ENCODE data around the gene HNRNPM.

- TF ChIP-seq CTCF (IDR thresholded peaks at IDR 0.05; ENCODE audit: poor library complexity) (no peak), EZH2 (IDR thresholded peaks at IDR 0.05; ENCODE audit: borderline replicate concordance) (no peak), EZH2phosphoT487 (IDR thresholded peaks at IDR 0.05; ENCODE audit: low read depth, severe bottlenecking, unreplicated experiment) (no peak)
Measured at GRCh38 chr19:8488365-8488764, 43.6 kb downstream of the HNRNPM start.

All from hepatocyte (in vitro differentiated cells).